ENCODE data around the gene SF3B2. TPM values are rescaled to one million over a fixed set of nuclear protein-coding genes. Genes with fewer than 3 reads are reported as not detected.

The SF3B2 gene
- total RNA-seq, 6 experiments from 2014 or later = 52.2 to 85.4 (median 67.2) TPM

- H3K4me1 ChIP-seq = peaks cover 0 to 30% (median 11%) of the 10 kb centered on the region in 4 donors
- ATAC-seq = peak; percentile 46 to 57 (median 48)
- peak overlapping the region; percentile 79 to 95 (median 86) for H3K27ac ChIP-seq
- no peaks in the 10 kb centered on the region for H3K27me3 ChIP-seq
- intact Hi-C loops (cut with DNase I) = no loop called here
- TF ChIP-seq CTCF (IDR thresholded peaks at IDR 0.05) = peak; percentile 61 to 91 (median 87)
- no peak for TF ChIP-seq POLR2A (IDR thresholded peaks at IDR 0.05)
- DNase-seq = peak; percentile 59 to 74 (median 71)
- no peaks in the 10 kb centered on the region for H3K9me3 ChIP-seq
- WGBS (ENCODE audit: insufficient coverage, low coverage, low lambda C conversion rate, missing lambda C conversion rate) = 53% methylated on average over 14 of the region's 17 CpGs
- no peak overlapping the region for H3K4me3 ChIP-seq
- H3K36me3 ChIP-seq = peaks cover 6 to 49% (median 25%) of the 10 kb centered on the region in 4 donors
These were observed 16.1 kb downstream of the SF3B2 start for GRCh38 chr11:66068154-66068821.

DNA sequence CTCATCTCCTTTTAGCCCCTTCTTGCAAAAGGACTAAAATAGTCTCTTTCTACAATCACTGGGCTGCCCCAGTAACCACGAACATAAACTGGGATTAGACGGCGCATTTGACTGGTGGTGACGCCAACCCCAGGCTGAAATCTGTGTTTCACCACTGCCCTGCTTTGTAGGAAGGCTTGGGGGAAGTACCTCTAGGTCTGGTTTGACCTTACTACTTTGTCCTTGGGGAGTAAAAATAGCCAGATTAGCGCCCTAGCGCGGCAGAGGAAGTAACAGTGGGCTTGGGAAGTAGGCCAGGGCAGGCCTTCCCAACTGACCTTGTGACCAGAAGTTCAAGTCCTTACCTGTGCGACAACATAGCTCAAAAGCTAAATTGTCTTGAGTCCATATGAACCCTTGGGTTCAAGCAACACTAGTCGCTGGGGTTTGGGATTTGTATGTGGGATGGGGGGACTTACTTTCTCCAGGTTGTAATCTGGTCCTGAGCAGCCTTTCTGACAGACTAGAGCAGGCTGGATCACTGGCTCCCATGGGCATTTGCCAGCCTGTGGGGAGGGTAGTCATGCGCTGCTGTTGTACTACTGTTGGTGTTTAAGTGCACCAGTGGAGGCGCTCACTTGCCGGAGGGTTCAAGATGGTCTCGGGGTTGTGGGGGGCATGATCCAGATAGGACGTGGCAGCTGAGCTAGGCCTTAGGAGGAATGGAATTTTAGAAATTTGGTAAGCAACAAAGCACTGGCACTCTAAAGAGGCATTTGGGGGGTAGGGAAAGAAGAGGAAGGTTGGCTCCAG lies 17.0 kb downstream of the SF3B2 start:
- DNase-seq (peak in 2 of 3 donors; percentile 53 to 59), ATAC-seq (peak; percentile 31 to 60 (median 38))
- H3K27ac ChIP-seq = peak overlapping the region; percentile 79 to 95 (median 86)
- TF ChIP-seq CTCF (IDR thresholded peaks at IDR 0.05) = no peak
- no peak for TF ChIP-seq POLR2A (IDR thresholded peaks at IDR 0.05)
- no peaks in the 10 kb centered on the region for H3K9me3 ChIP-seq
- intact Hi-C loops (cut with DNase I) = no loop called here
- H3K27me3 ChIP-seq = no peaks in the 10 kb centered on the region
- peak overlapping the region; percentile 41 to 74 (median 62) for H3K4me3 ChIP-seq
- peaks cover 0 to 30% (median 11%) of the 10 kb centered on the region in 4 donors for H3K4me1 ChIP-seq
- WGBS (ENCODE audit: insufficient coverage, low coverage, low lambda C conversion rate, missing lambda C conversion rate) = 12% methylated on average over 13 of the region's 14 CpGs
- peaks cover 6 to 41% (median 21%) of the 10 kb centered on the region in 4 donors for H3K36me3 ChIP-seq

GRCh38 chr11:66069715-66070603 lies 17.8 kb downstream of the SF3B2 start, which contains the start of gene PACS1:
Gene PACS1 (plus strand): TSS chr11:66070272. CDS start chr11:66070487, 215 bp downstream.
- TF ChIP-seq POLR2A (IDR thresholded peaks at IDR 0.05) (peak; percentile 59), CTCF (IDR thresholded peaks at IDR 0.05) (peak in 1 of 4 donors; percentile 27)
- Histone ChIP-seq H3K27ac (peak within 1 kb of the TSS; percentile 79 to 95 (median 86)), H3K36me3 (peaks cover 6 to 40% (median 19%) of the 10 kb centered on the region in 4 donors), H3K27me3 (no peaks in the 10 kb centered on the region), H3K4me3 (peak within 1 kb of the TSS; percentile 62 to 74 (median 72)), H3K9me3 (no peaks in the 10 kb centered on the region), H3K4me1 (peaks cover 0 to 30% (median 11%) of the 10 kb centered on the region in 4 donors)
- WGBS (ENCODE audit: insufficient coverage, low coverage, low lambda C conversion rate, missing lambda C conversion rate) = no CpG with 5 or more reads among the region's 120 CpGs
- intact Hi-C loops (cut with DNase I) = no loop called here
- DNase-seq (peak; percentile 82 to 90 (median 85)), ATAC-seq (peak; percentile 71 to 83 (median 78))
